HG03097 (cell line): Measurements from ENCODE around the gene SPECC1L.
"Not testable (repeated sequence)": the region's sequence is repeated elsewhere in the genome, so short reads cannot be mapped to it uniquely, and the experiment has no call there.

Experiments
- ATAC-seq: cut with Tn5 transposase; IDR thresholded peaks from one replicate; pipeline ENCODE4 v1.9.1; 2021; ENCODE audit not compliant: unreplicated experiment, low FRiP score

The SPECC1L gene

GRCh38 chr22:24245584-24246561 is 24.8 kb upstream of the SPECC1L start:
- ATAC-seq = not testable (repeated sequence)

GRCh38 chr22:24247011-24247507 is 23.6 kb upstream of the SPECC1L start:
- no peak for ATAC-seq

- no peak for ATAC-seq
Observed at GRCh38 chr22:24247564-24248344, 22.9 kb upstream of the SPECC1L start.

- ATAC-seq = not testable (repeated sequence)
Observed at GRCh38 chr22:24248611-24249010, 22.0 kb upstream of the SPECC1L start.

- ATAC-seq = not testable (repeated sequence)
Observed at GRCh38 chr22:24249413-24249812, 21.2 kb upstream of the SPECC1L start.

GRCh38 chr22:24251286-24251685 is 19.3 kb upstream of the SPECC1L start:
- not testable (repeated sequence) for ATAC-seq

- not testable (repeated sequence) for ATAC-seq
Observed at GRCh38 chr22:24253126-24253525, 17.5 kb upstream of the SPECC1L start.

GRCh38 chr22:24256136-24256535 is 14.5 kb upstream of the SPECC1L start:
- not testable (repeated sequence) for ATAC-seq

- ATAC-seq = not testable (repeated sequence)
Observed at GRCh38 chr22:24256736-24257135, 13.9 kb upstream of the SPECC1L start.

- ATAC-seq = not testable (repeated sequence)
Observed at GRCh38 chr22:24259459-24259858, 11.2 kb upstream of the SPECC1L start.

GRCh38 chr22:24262185-24262749 is 8.4 kb upstream of the SPECC1L start:
- ATAC-seq = not testable (repeated sequence)

GRCh38 chr22:24263479-24263878 is 7.2 kb upstream of the SPECC1L start:
- ATAC-seq = not testable (repeated sequence)

- not testable (repeated sequence) for ATAC-seq
Observed at GRCh38 chr22:24264329-24264896, 6.2 kb upstream of the SPECC1L start.

GRCh38 chr22:24265734-24266133 is 4.9 kb upstream of the SPECC1L start:
- no peak for ATAC-seq

GRCh38 chr22:24266495-24266894 is 4.1 kb upstream of the SPECC1L start:
- ATAC-seq = not testable (repeated sequence)

- ATAC-seq = no peak
Observed at GRCh38 chr22:24271386-24271854, 789 bp downstream of the SPECC1L start.

- ATAC-seq = not testable (repeated sequence)
Observed at GRCh38 chr22:24273031-24273430, 2.4 kb downstream of the SPECC1L start.

- not testable (repeated sequence) for ATAC-seq
Observed at GRCh38 chr22:24273906-24274305, 3.3 kb downstream of the SPECC1L start.

GRCh38 chr22:24274696-24275405 is 4.2 kb downstream of the SPECC1L start:
- not testable (repeated sequence) for ATAC-seq
